NCI-H524 treated with DMSO at 0.1 percent for 48 hours (cell line): ENCODE results near the gene ATP2A1.
A peak's percentile ranks its signal among the peaks of the same experiment; 100 is the strongest.
"Not testable (repeated sequence)": the region's sequence is repeated elsewhere in the genome, so short reads cannot be mapped to it uniquely, and the experiment has no call there.

Experiments
- DNase-seq: peaks from one replicate; lab custom pipeline; 2025; lab: John Stamatoyannopoulos, UW

The ATP2A1 gene

DNA sequence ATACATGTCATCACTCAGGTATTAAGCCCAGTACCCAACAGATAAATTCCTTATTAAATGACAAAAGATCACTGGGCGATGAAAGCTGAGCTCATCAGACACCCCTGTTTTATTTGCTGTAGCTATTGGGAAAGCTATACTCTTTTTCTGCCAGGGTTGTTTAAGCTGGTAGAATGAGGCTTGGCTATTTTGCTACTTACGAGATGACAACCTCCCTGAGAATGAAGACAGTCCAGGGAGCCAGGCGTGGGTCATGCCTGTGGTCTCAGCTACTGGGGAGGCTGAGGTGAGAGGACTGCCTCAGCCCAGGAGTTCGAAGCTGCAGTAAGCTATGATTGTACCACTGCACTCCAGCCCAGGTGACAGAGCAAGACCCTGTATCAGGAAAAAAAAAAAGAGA lies 19.0 kb upstream of the ATP2A1 start:
- DNase-seq: no peak

DNA sequence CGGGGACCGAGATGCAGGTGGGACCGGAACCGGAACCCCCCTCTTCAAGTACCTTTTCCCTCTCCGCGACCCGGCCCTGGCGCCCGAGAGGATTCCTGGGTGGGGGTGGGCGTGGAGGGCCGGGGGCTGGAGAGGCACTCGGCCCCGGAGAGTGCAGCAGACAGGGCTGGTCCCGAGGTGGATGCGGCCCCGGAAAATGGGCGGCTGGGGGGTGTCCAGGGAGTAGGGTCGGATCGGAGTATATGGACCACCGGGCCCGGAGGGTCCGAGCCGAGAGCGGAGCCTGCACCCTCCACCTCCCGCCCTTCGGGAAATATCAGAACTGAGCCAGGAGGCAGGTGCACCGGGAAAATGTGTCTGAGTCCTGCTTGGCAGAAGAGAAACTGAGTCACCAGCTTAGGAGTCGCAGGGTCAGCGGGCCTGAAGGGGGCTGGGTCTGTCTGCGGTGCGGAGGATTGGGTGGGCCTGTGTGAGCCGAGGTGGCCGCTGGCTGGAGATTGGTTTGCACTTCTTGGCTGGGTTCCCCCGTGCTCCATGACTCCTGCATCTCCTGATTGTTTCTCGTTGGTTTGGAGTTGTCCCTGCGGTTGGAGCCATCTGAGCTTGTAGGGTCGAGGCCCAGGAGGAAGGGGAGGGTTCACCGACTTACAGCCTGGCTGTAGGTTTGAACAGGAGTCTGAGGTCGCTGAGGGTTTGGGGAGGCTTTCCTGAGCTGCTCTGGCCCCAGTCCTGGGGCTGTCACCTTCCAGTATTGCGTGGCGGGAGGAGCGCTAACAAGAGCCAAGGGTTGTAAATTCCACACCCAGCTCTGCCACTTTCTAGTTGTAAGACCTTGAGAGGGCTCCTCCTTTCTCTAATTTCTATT lies 14.1 kb upstream of the ATP2A1 start:
- no peak for DNase-seq

DNA sequence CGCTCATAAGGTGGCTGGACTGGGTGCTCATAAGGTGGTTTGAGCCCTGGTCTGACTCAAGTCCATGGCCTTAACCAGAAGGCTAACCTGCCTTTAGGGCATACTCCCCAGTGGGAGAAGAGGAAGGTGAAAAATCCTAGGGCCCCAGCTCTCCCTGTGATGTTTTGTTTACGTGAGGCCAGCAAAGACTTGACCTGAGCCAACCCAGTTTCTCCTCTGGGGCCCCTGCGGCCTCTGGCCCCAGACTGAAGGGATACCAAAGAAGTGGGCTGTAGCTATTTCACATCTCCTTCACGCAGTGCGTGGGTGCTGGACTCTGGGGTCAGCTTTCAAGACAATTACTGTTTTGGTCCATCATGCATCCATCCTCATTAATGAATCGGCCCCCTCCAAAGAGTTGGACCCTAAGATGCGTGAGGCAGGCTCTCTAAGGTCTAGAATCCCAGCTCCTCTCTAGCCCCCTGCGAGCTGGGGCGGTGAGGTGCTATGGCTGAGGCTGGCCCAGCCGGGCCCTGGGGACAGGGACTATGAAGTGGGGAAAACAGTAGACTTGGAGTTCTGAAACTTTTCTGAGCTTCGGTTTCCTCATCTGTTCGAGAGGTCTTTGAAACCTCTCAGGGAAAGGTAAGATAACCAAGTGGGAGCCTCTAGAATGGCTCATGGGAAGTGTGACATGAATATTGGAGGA lies 13.1 kb upstream of the ATP2A1 start:
- no peak for DNase-seq

DNA sequence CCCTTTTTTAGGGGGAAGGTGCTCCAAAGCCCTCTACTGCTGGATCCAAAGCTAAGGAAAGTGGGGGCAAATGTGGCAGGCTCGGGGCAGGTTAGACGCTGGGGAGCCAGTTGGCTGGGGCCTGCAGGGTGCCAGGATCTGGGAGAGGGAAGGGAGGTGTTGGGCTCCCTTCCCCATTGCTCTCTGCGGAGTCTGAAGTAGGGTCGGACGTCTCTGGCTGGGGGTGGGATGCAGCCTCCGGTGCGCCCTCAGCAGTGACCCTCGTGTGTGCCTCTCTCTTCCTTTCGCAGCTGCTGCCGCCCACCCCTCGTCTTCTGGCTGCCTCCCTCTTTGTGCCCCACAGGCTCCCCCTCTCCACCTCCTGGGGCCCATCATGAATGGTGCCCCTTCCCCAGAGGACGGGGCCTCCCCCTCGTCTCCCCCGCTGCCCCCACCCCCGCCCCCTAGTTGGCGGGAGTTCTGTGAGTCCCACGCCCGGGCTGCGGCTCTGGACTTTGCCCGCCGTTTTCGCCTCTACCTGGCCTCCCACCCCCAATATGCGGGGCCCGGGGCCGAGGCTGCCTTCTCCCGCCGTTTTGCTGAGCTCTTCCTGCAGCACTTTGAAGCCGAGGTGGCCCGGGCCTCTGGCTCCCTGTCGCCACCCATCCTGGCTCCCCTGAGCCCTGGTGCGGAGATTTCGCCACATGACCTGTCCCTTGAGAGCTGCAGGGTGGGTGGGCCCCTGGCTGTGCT lies 12.4 kb upstream of the ATP2A1 start:
- no peak for DNase-seq

DNA sequence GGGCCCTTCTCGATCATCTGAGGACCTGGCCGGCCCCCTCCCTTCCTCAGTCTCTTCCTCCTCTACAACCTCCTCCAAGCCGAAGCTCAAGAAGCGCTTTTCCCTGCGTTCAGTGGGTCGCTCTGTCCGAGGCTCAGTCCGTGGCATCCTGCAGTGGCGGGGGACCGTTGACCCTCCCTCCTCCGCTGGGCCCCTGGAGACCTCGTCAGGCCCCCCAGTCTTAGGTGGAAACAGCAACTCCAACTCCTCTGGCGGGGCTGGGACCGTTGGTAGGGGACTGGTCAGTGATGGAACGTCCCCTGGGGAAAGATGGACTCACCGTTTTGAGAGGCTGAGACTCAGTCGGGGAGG lies 11.9 kb upstream of the ATP2A1 start:
- DNase-seq: no peak

DNA sequence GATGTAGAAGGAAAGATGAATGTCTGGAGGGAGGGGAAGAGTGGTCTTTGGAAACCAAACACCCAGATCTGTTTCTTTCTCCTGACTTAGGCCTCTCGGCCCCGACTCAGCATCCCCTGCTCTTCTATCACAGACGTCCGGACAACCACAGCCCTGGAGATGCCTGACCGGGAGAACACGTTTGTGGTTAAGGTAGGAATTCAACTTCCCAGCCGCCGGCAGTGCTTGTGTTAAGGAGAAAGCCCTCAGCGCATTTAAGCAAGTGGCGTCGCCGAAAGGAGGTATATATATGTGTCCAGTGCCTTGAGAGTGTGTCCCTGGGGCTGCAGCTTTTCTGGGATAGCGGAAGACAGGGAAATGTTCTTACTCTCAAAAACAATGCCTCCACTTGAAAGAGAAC lies 11.0 kb upstream of the ATP2A1 start:
- no peak for DNase-seq

DNA sequence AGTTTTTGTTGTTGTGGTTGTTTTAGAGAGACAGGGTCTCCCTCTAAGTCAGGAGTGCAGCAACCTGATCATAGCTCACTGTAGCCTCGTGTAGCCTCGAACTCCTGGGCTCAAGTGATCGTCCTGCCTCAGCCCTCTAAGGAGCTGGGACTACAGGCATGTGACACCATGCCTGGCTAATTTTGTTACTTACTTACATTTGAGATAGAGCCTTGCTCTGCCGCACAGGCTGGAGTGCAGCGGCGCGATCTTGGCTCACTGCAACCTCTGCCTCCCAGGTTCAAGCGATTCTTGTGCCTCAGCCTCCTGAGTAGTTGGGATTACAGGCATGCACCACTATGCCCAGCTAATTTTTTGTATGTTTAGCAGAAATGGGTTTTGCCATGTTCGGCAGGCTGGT lies 10.6 kb upstream of the ATP2A1 start:
- not testable (repeated sequence) for DNase-seq

DNA sequence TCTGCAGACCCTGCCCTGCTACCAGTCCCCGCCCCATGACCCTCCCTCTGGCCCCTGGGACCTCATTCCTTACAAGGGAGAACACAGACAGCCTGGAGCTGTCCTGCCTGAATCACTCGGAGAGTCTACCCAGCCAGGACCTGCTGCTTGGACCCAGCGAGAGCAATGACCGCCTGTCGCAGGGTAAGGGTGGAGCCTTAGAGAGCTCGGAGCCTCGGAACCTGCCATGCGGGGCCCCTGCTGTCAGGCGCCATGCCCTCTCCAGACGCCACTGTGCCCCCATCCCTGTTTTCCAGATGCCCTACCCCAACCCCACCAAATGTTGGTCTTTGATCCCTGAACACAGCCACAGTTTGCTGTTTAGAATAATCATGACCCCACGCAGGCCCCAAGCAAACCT lies 9.1 kb upstream of the ATP2A1 start:
- no peak for DNase-seq

DNA sequence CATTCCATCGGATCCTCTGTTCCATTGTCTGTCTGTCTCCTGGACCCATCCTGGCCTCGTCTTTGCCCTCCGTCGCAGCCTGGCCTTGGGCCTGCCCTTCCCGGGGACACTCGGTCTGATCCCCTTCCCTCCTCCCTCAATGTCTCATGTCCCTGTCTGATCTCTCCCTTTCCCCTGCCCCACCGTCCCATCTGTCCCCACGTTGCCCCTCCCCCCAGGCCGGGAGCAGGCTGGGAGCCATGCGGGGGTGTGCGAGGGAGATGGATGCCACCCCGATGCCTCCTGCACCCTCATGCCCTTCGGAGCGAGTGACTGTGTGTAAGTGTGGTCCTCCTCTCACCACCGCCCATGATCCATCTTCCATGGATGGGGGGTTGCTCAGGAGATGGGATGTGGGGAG lies 5.3 kb upstream of the ATP2A1 start:
- no peak for DNase-seq

DNA sequence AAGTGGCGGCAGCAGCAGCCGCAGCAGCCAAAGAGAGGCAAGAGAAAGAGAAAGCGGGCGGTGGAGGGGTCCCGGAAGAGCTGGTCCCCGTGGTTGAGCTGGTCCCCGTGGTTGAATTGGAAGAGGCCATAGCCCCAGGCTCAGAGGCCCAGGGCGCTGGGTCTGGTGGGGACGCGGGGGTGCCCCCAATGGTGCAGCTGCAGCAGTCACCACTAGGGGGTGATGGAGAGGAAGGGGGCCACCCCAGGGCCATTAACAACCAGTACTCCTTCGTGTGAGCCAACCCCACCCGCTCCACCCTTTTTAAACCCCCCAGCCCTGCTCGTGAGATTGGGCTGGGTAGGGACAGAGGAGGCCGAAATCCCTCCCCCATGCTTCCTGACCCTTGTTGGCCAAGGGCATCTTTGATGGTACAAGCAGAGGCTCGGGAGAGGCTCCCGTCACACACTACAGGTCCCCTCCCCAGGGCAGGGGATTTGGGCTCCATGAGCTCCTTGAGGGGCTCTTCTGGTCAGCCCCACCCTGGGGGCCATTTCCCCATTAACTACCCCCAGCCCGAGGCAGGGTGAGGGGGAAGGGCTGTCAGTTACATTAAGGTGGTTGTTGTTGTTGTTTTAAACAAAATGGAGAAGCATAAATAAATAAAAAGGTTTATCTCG lies 4.6 kb upstream of the ATP2A1 start:
- no peak for DNase-seq

DNA sequence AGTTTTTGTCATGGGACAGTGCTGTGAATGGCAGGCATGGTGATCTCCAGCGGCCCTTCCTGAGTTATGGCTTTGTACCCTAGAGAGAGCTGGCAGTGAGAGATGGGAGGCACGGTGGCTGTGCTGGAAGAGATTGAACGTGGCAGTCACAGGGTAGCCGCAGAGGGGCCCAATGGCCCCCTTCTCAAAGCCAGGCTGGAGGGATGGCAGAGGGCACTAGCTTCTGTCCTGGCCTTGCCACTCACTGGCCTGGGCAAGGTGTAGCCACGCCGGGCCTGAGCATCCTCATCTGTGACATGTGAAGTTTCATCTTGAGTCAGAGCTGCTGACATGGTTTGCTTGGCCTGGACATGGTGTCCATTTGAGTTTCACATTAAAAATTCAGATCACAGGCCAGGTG lies 3.9 kb upstream of the ATP2A1 start:
- DNase-seq: no peak

DNA sequence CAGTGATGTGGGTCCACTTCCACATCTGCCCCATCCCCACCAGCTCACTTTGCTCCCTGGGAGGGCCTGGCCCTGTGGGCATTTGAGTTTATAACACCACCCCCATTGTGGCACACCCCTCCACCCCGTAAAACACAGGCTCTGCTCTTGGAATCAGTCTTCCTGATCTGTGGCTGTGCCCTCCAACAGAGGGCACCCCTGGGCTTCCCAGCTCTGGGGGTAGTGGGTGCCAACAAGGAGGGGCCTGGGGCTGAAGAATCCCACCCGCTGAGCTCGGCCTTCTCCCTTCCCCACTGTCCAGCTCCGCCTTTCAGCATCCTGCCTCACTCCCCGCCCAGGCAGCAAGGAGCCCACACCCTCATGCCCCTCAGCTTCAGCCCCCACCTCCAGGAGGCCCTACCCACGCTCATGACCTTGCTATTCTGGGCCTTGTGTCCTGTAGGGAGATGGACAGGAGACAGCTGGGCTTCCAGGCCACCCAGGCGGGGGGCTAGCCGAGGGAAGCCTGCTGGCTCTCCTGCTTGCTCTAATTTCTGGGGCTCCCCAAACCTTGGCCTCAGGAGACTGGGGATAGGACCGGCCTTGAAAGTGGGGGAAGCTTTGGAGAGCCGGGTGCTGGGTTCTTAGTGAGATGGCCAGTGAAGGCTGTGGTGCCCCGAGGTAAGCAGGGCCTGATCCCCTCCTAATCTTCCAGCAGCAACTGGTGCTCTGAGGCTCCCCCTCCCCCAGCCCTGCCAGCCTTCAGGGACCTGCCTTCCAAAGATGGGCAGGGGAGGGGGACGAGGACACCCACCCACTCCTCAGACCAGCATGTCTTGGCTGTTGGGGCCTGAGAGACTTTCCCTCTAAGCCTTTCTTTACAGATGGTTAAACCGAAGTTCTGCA lies 2.9 kb upstream of the ATP2A1 start:
- no peak for DNase-seq

DNA sequence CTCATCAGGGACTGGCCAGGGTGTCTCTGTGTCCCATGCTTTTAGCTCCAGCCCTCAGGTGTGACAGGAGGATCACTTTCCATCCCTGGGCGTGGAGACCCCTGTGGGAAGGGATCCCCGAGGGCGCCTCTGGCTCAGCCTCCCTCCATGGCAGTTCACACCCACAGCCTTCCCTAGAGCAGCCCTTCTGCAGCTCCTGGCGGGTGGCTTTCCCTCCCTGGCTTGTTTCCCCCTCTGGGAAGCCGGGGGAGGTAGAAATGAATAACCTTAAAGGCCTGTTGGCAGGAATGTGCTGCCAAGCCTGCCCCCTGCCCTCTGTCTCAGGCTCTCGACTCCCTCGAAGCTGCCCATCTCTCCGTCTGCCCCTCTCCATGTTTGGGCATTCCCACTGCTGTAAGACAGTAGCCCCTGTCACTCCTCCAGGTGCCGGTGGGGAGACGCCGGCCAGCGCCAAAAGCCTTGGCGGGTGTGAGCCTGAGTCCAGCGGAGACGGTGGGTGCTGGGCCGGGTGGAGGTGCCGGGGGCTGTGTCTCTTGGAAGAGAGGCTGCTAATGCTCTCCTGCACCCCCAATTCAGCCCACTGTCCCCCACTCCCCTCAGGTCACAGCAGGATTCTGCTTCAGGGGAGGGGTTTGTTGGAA lies 2.1 kb upstream of the ATP2A1 start:
- no peak for DNase-seq

DNA sequence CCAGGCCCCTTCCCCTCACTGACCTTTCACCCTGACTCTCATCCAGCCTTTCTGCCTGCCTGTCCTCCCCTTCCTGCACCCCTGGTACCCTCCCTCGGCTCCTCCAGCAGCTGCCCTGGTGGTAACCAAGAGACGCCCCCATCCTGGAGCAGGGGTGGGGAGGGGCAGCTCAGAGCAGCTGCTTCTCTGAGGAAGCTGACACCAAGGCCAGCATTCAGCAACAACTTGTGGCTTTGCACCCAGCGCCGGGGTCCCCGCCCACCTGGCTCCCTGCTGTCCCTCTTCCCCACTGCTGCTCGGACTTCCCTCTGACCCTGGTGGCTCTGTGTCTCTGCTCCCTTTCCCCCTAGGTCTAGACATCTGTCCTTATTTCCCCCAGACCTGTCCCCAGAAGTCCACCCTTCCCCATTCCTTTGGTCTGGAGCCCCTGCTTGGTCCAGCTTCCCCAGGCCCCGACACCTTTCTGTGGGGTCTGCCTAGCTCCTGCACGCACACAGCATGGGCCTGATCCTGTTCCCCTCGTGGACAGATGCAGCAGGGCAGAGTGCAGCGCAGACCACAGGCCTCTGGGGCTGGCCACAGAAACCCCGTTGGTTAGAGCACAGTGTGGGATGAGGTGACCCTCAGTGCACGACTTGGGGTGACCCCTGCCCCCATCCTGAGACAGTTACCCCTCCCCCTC lies 1.2 kb upstream of the ATP2A1 start:
- DNase-seq: no peak

DNA sequence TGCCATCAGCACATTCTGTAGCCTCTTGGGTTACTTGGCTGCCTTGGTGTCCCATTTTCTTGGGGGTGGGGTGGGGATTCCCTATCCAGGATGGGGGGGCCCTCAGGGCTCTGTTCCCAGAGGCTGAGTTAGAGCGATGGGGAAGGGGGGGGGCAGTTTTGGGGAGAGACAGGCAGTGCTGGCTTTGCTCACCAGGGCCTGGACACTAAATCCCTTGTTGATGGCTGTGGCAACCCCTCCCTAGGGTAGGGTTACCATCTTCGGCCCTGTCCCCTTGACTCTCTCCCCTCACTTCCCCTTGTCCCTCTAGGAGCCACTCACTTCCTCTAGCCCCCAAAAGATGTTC lies 660 bp upstream of the ATP2A1 start:
- no peak for DNase-seq

DNA sequence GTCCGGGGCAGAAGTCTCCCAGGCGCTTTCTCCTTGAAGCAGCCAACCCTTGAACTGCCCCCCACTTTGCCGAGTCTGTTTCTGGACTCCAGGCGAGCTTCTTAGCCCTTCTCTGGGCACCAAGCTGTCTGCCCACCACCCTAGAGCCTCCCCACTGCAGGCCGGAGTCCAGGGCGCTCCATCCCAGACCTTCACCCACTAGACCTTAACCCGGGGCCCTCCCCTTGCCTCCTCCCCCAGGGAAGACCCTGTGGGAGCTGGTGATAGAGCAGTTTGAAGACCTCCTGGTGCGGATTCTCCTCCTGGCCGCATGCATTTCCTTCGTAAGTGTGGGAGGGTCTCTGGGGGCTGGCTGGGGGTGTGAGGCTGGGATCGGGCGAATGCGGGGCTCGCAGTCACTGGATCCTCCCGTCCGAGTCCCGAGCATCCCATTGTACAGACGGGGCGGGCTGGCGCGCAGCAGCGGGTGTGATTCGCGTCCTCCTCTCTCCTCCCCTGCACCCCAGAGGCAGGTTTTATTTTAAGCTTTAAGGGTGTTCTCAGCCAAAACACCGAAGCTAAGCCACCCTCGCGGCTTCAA lies 1.1 kb downstream of the ATP2A1 start:
- DNase-seq: no peak

DNA sequence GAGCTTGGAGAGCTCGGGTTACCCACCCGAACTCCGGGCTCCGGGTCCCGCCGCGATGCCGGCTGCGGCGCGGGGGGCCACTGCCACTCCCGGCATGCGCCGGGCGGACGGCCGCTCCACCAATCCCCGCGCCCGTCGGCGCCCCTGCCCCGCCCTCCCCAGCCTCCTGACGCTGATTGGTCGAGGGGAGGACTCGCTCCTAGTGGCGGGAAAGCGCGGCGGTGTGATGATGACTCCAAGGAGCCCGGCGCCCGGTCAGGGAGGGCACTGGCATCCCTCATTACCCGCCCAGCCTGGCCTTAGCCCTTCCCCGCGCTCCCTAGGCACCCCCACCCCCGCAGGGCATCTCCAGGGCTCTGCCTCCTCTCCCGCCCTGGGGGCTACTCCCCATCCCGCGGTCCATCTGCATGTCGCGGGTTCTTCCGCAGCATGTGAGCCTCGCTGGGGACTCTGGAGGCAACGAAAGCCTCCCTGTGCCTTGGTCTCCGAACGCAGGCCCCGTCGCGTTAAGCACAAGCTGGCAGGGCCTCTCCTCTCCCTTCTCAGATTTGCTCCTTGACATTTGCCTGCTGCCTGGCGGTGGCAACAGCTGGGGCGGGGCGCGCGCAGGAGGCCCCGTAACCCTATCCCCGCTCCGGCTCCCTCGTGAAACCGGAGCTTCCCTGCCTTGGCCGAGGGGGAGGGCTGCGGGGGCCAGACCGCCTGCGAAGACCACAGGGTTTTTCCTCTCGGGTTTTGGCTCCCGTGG lies 1.7 kb downstream of the ATP2A1 start:
- DNase-seq: peak; percentile 78

DNA sequence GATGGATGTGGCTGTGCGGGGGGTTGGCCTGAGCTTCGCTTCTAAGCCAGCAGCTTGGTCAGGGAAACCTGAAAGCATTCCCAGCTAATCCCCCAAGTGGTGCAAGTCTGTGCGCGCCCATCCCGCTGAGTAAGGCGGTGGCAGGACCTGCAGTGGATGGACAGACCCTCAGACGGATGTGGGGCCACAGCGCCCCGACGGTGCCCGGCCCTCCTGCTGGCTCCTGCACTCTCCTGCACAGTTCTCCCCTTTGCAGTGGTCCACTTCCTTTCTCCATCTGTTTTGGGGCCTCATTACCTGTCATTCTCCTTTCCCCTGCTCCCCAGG lies 2.3 kb downstream of the ATP2A1 start:
- DNase-seq: no peak

DNA sequence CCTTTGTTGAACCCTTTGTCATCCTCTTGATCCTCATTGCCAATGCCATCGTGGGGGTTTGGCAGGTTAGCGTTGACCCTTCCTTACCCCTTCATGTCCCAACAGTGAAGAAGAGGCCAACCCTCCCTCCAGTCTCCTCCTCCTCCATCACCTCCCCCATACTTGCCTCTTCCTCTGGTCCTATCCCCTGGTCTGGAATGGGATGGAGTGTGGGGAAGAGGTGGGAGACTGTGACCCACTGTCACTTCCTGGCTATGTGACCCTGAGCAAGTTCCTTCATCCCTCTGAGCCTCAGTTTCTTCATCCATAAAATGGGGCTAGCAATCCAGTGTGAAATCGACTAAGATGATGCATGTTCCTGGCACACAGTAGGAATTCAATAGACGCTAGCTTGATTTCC lies 2.7 kb downstream of the ATP2A1 start:
- DNase-seq: no peak

DNA sequence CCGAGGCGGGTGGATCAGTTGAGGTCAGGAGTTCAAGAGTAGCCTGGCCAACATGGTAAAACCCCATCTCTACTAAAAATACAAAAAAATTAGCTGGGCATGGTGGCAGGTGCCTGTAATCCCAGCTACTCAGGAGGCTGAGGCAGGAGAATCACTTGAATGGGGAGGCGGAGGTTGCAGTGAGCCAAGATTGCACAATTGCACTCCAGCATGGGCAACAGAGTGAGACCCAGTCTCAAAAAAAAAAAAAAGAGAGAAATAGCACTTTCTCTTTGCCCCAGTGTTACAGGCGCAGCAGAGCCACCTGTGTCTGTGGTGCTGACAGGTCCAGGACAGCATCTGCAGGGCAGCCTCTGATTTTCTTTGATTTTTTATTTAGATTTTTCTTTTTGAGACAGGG lies 3.3 kb downstream of the ATP2A1 start:
- DNase-seq: not testable (repeated sequence)
